Measurements from ENCODE around the gene SMIM10L2A.
A peak's percentile ranks its signal among the peaks of the same experiment; 100 is the strongest.

SMIM10L2A gene

DNA sequence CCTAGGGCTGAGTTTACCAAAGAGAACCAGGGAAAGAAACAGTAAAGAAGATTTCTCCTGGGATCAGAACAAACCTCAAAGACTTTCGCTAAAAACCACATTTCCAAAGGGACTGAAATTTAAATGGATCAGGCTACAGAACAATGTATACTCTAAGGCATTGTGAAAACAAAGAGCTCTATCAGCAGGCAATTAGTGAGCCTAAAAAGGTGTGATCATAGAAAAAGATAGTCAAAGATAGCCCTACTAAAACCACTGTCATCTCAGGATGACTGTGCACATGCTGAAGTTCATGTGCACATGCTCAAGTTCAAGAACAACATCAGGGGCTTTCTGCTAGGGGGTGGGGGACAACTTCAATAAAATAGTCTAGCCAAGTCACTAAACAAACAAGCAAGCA lies 12.9 kb upstream of the SMIM10L2A start:
- Histone ChIP-seq H3K9ac (ENCODE audit: low read length) (no peak overlapping the region), H2AFZ (ENCODE audit: low read depth, low read length) (no peak overlapping the region), H4K91ac (ENCODE audit: low read length) (no peak overlapping the region), H3K4me1 (ENCODE audit: control insufficient read depth, insufficient read depth, low read depth, low read length) (no peaks in the 10 kb centered on the region), H2BK15ac (ENCODE audit: low read depth, poor library complexity, severe bottlenecking) (no peak overlapping the region), H2BK120ac (ENCODE audit: low read depth, low read length) (no peak overlapping the region), H3K27me3 (ENCODE audit: control insufficient read depth in 1 of 2, insufficient read depth in 1 of 2, low read length in 2 of 2) (peaks cover 0 to 37% of the 10 kb centered on the region in 2 experiments), H3K79me1 (replicated peaks; ENCODE audit: low read length, poor library complexity, severe bottlenecking) (no peaks in the 10 kb centered on the region), H4K8ac (ENCODE audit: low read length) (no peak overlapping the region), H3K27ac (ENCODE audit: low read length, poor library complexity, severe bottlenecking) (no peak overlapping the region), H3K14ac (ENCODE audit: low read length in 2 of 2) (no peak overlapping the region), H2BK12ac (ENCODE audit: low read length in 2 of 2) (no peak overlapping the region), H3K18ac (ENCODE audit: low read depth in 1 of 2, low read length in 2 of 2) (no peak overlapping the region), H3K36me3 (ENCODE audit: control insufficient read depth in 1 of 2, insufficient read depth in 2 of 2, low read depth in 1 of 2, low read length in 2 of 2) (no peaks in the 10 kb centered on the region), H3K4ac (ENCODE audit: low read depth in 1 of 2, low read length in 2 of 2) (no peak overlapping the region), H3K9me3 (ENCODE audit: control insufficient read depth, low read length) (no peaks in the 10 kb centered on the region), H2BK5ac (ENCODE audit: low read depth, low read length, poor library complexity, severe bottlenecking) (no peak overlapping the region), H2AK5ac (ENCODE audit: low read length, severe bottlenecking) (no peak overlapping the region), H3K23ac (ENCODE audit: low read length in 2 of 2) (no peak overlapping the region), H3K4me3 (ENCODE audit: insufficient read depth in 1 of 2, low read depth in 1 of 2, low read length in 2 of 2) (no peak overlapping the region), H3K4me2 (ENCODE audit: low read length, poor library complexity, severe bottlenecking) (no peak overlapping the region)
- no CpG with 5 or more reads among the region's 1 CpG for WGBS
- no peak for DNase-seq

- Histone ChIP-seq H4K8ac (ENCODE audit: low read length) (no peak overlapping the region), H3K27me3 (ENCODE audit: control insufficient read depth in 1 of 2, insufficient read depth in 1 of 2, low read length in 2 of 2) (peaks cover 0 to 20% of the 10 kb centered on the region in 2 experiments), H3K18ac (ENCODE audit: low read depth in 1 of 2, low read length in 2 of 2) (no peak overlapping the region), H3K14ac (ENCODE audit: low read length in 2 of 2) (no peak overlapping the region), H3K79me1 (replicated peaks; ENCODE audit: low read length, poor library complexity, severe bottlenecking) (no peaks in the 10 kb centered on the region), H3K23ac (ENCODE audit: low read length in 2 of 2) (no peak overlapping the region), H3K4me3 (ENCODE audit: insufficient read depth in 1 of 2, low read depth in 1 of 2, low read length in 2 of 2) (no peak overlapping the region), H3K4me1 (ENCODE audit: control insufficient read depth, insufficient read depth, low read depth, low read length) (no peaks in the 10 kb centered on the region), H3K4me2 (ENCODE audit: low read length, poor library complexity, severe bottlenecking) (no peak overlapping the region), H2BK15ac (ENCODE audit: low read depth, poor library complexity, severe bottlenecking) (no peak overlapping the region), H2AK5ac (ENCODE audit: low read length, severe bottlenecking) (no peak overlapping the region), H2AFZ (ENCODE audit: low read depth, low read length) (no peak overlapping the region), H2BK120ac (ENCODE audit: low read depth, low read length) (no peak overlapping the region), H2BK12ac (ENCODE audit: low read length in 2 of 2) (no peak overlapping the region), H3K9ac (ENCODE audit: low read length) (no peak overlapping the region), H2BK5ac (ENCODE audit: low read depth, low read length, poor library complexity, severe bottlenecking) (no peak overlapping the region), H3K4ac (ENCODE audit: low read depth in 1 of 2, low read length in 2 of 2) (no peak overlapping the region), H3K27ac (ENCODE audit: low read length, poor library complexity, severe bottlenecking) (no peak overlapping the region), H3K9me3 (ENCODE audit: control insufficient read depth, low read length) (no peaks in the 10 kb centered on the region), H3K36me3 (ENCODE audit: control insufficient read depth in 1 of 2, insufficient read depth in 2 of 2, low read depth in 1 of 2, low read length in 2 of 2) (no peaks in the 10 kb centered on the region), H4K91ac (ENCODE audit: low read length) (no peak overlapping the region)
- WGBS = 73% methylated on average over 2 of the region's 2 CpGs
- DNase-seq = no peak
Observed at GRCh38 chrX:135410861-135411627, 10.7 kb upstream of the SMIM10L2A start.

DNA sequence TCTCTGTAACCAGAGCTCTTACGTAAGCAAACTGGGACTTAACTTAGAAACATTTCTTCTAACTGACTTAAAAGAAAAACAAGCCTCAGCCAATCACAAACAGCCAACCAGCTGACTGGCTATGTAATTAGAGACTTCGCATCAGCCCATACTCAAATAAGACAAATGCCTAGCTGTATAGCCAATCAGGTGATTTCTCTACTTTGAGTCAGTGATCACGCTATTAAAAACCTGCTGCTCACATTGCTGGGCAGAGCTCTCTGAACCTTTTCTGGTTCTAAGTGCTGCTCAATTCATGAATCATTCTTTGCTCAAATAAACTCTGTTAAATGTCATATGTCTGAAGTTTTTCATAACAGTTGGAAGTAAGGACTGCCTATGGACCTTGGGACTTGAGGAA lies 9.9 kb upstream of the SMIM10L2A start:
- no peaks in the 10 kb centered on the region for H3K79me1 ChIP-seq (replicated peaks; ENCODE audit: low read length, poor library complexity, severe bottlenecking)
- no peak overlapping the region for H2BK120ac ChIP-seq (ENCODE audit: low read depth, low read length)
- peak; percentile 21 for DNase-seq
- H3K23ac ChIP-seq (ENCODE audit: low read length in 2 of 2) = no peak overlapping the region
- H2BK12ac ChIP-seq (ENCODE audit: low read length in 2 of 2) = no peak overlapping the region
- H3K27me3 ChIP-seq (ENCODE audit: control insufficient read depth in 1 of 2, insufficient read depth in 1 of 2, low read length in 2 of 2) = peaks cover 0 to 20% of the 10 kb centered on the region in 2 experiments
- 87% methylated on average over 3 of the region's 3 CpGs for WGBS
- no peak overlapping the region for H3K4ac ChIP-seq (ENCODE audit: low read depth in 1 of 2, low read length in 2 of 2)
- H3K27ac ChIP-seq (ENCODE audit: low read length, poor library complexity, severe bottlenecking) = no peak overlapping the region
- H3K9me3 ChIP-seq (ENCODE audit: control insufficient read depth, low read length) = no peaks in the 10 kb centered on the region
- H3K36me3 ChIP-seq (ENCODE audit: control insufficient read depth in 1 of 2, insufficient read depth in 2 of 2, low read depth in 1 of 2, low read length in 2 of 2) = no peaks in the 10 kb centered on the region
- no peak overlapping the region for H2BK5ac ChIP-seq (ENCODE audit: low read depth, low read length, poor library complexity, severe bottlenecking)
- no peak overlapping the region for H4K91ac ChIP-seq (ENCODE audit: low read length)
- H3K9ac ChIP-seq (ENCODE audit: low read length) = no peak overlapping the region
- no peak overlapping the region for H2AFZ ChIP-seq (ENCODE audit: low read depth, low read length)
- H2BK15ac ChIP-seq (ENCODE audit: low read depth, poor library complexity, severe bottlenecking) = no peak overlapping the region
- no peak overlapping the region for H3K14ac ChIP-seq (ENCODE audit: low read length in 2 of 2)
- no peak overlapping the region for H2AK5ac ChIP-seq (ENCODE audit: low read length, severe bottlenecking)
- no peaks in the 10 kb centered on the region for H3K4me1 ChIP-seq (ENCODE audit: control insufficient read depth, insufficient read depth, low read depth, low read length)
- H3K4me2 ChIP-seq (ENCODE audit: low read length, poor library complexity, severe bottlenecking) = no peak overlapping the region
- no peak overlapping the region for H3K18ac ChIP-seq (ENCODE audit: low read depth in 1 of 2, low read length in 2 of 2)
- H3K4me3 ChIP-seq (ENCODE audit: insufficient read depth in 1 of 2, low read depth in 1 of 2, low read length in 2 of 2) = no peak overlapping the region
- no peak overlapping the region for H4K8ac ChIP-seq (ENCODE audit: low read length)

- Histone ChIP-seq H2BK12ac (ENCODE audit: low read length in 2 of 2) (no peak overlapping the region), H3K4me2 (ENCODE audit: low read length, poor library complexity, severe bottlenecking) (no peak overlapping the region), H3K23ac (ENCODE audit: low read length in 2 of 2) (no peak overlapping the region), H3K27ac (ENCODE audit: low read length, poor library complexity, severe bottlenecking) (no peak overlapping the region), H3K14ac (ENCODE audit: low read length in 2 of 2) (no peak overlapping the region), H2AK5ac (ENCODE audit: low read length, severe bottlenecking) (no peak overlapping the region), H2BK5ac (ENCODE audit: low read depth, low read length, poor library complexity, severe bottlenecking) (no peak overlapping the region), H4K8ac (ENCODE audit: low read length) (no peak overlapping the region), H3K36me3 (ENCODE audit: control insufficient read depth in 1 of 2, insufficient read depth in 2 of 2, low read depth in 1 of 2, low read length in 2 of 2) (no peaks in the 10 kb centered on the region), H2BK120ac (ENCODE audit: low read depth, low read length) (no peak overlapping the region), H3K9me3 (ENCODE audit: control insufficient read depth, low read length) (no peaks in the 10 kb centered on the region), H3K4me1 (ENCODE audit: control insufficient read depth, insufficient read depth, low read depth, low read length) (no peaks in the 10 kb centered on the region), H3K4me3 (ENCODE audit: insufficient read depth in 1 of 2, low read depth in 1 of 2, low read length in 2 of 2) (no peak overlapping the region), H3K79me1 (replicated peaks; ENCODE audit: low read length, poor library complexity, severe bottlenecking) (no peaks in the 10 kb centered on the region), H3K4ac (ENCODE audit: low read depth in 1 of 2, low read length in 2 of 2) (no peak overlapping the region), H2AFZ (ENCODE audit: low read depth, low read length) (no peak overlapping the region), H3K9ac (ENCODE audit: low read length) (no peak overlapping the region), H4K91ac (ENCODE audit: low read length) (no peak overlapping the region), H3K18ac (ENCODE audit: low read depth in 1 of 2, low read length in 2 of 2) (no peak overlapping the region), H2BK15ac (ENCODE audit: low read depth, poor library complexity, severe bottlenecking) (no peak overlapping the region), H3K27me3 (ENCODE audit: control insufficient read depth in 1 of 2, insufficient read depth in 1 of 2, low read length in 2 of 2) (peaks cover 0 to 10% of the 10 kb centered on the region in 2 experiments)
- 55% methylated on average over 3 of the region's 4 CpGs for WGBS
- DNase-seq = no peak
Observed at GRCh38 chrX:135416546-135416945, 5.2 kb upstream of the SMIM10L2A start.

Measured in mesenchymal stem cell (in vitro differentiated cells and primary cell).